ENCODE data around the gene ETV3.

Gene ETV3

GRCh38 chr1:157158967-157159366 lies 20.8 kb upstream of the ETV3 start:
- no peak for DNase-seq

GRCh38 chr1:157157501-157158190 lies 19.5 kb upstream of the ETV3 start:
- no peak for DNase-seq

GRCh38 chr1:157156058-157156541 lies 17.9 kb upstream of the ETV3 start:
- peak; percentile 88 for DNase-seq

DNA sequence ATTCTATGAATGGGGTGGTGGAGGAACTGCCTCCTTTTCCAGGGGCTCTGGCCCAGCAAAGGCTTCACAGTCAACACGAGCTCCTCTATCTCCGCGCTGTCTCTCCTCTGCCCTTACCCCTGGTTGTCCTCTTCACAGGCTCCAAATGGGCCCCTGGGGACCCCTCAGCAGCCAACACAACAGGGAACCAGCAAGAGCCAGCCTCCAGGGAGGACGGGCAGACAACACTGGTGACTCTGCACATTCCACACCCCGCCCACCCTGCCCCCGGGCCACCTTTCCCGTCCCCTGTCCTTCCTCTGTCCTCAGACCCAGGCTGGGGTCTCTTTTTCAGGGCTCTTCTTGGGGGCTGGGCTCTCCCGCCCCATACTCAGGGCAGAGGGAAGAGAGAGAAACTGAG lies 17.5 kb upstream of the ETV3 start:
- no peak for DNase-seq

GRCh38 chr1:157154940-157155514 lies 16.8 kb upstream of the ETV3 start:
- DNase-seq: no peak

GRCh38 chr1:157154291-157154690 lies 16.1 kb upstream of the ETV3 start:
- no peak for DNase-seq

DNA sequence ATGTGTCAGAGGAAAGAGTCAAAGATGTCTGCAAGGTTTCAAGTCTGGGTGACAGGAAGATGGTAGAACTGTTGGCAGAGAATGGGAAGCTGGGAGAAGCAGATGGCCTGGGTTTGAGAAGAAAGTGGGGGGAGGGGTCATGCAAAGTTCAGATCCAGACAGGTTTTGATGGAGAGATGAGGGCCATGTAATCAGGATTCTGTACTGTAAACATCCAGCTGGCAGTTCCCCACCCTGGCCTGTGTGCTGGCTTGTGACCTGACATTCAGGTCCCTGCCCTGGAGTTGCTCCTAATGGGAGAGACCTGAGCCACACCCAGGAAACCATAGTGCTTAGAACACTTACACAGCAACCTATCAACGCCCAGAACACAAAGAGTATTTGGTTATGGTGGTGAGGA lies 15.6 kb upstream of the ETV3 start:
- no peak for DNase-seq

GRCh38 chr1:157152510-157152909 lies 14.3 kb upstream of the ETV3 start:
- no peak for DNase-seq

DNA sequence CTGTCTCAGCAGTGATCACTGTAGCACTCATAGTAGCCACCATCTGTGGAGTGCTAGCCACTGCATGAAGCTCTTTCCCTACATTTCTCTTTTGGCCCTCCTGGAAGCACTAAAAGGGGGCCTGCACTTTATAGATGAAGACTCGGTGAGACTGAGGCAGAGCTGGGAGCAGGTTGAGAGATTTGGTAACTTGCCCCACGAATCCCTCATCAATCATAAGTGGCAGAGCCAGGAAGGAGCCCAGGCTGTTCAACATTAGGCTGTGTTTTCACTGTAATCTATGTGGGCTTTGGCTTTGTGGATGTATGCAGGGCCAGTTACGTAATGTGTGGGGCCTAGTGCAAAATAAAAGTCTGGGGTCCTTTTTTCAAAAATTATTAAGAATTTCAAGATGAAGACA lies 13.3 kb upstream of the ETV3 start:
- no peak for DNase-seq

GRCh38 chr1:157151073-157151472 lies 12.9 kb upstream of the ETV3 start:
- no peak for DNase-seq

- no peak for DNase-seq
Measured at GRCh38 chr1:157150631-157151030, 12.4 kb upstream of the ETV3 start.

GRCh38 chr1:157147906-157148700 lies 9.9 kb upstream of the ETV3 start:
- DNase-seq: no peak

DNA sequence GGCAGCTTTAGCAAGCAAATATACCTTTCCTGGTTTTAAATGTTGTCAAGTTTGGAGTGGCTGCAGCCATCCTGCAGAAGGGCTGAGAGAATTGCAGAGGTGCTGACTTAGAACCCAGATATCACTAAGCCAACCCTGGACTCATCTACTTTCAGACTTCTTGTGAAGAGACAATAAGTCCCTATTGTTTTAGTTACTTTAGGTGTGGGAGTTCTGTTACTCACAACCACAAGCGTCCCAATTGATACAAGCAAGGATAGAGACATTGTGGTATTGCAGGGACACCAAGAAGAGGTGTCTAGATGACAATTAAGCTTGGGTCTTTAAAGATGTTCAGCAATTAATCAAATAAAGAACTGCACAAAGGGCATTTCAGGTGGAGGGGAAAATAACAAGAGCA lies 8.8 kb upstream of the ETV3 start:
- DNase-seq: no peak

GRCh38 chr1:157146244-157146643 lies 8.0 kb upstream of the ETV3 start:
- no peak for DNase-seq

DNA sequence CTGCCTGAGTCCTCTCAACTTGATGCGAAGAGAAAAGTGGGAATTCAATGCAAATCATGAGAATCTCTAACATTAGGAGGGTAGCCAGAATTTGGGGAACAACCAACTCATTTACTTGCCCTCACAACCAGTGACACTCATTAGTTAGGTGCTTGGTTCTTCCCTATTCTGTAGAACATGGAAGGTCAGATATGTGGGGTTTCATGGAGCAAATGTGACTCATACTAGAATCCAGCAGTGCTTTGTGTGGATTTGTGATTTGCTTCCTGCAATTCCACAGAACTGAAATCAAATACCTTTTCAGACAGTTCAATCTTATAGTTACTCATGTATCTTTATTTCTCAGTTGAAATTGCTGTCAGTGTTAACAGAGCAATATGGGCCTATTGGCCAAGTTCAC lies 6.9 kb upstream of the ETV3 start:
- no peak for DNase-seq

- DNase-seq: no peak
Measured at GRCh38 chr1:157144509-157144908, 6.3 kb upstream of the ETV3 start.

GRCh38 chr1:157142765-157143423 lies 4.7 kb upstream of the ETV3 start:
- no peak for DNase-seq

DNA sequence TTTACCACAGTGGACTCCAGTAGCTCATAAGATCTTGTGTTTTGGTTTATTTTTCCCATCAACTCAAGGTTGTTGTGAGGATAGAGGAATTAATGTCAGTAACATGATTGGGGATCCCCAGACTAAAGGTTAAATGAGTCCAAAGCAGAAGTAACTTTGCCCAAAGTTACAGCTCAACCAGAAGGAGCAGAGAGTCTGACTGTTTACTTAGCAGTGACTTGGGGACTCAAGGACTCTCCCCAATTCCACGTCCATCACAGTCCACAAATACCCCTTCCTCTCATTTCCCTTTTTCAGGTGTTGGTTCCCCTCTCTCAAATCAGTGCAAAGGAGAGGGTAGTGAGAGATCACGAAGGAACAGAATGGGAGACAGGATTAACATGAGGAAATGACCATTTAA lies 4.0 kb upstream of the ETV3 start:
- DNase-seq: no peak

- no peak for DNase-seq
Measured at GRCh38 chr1:157141212-157141855, 3.1 kb upstream of the ETV3 start.

DNA sequence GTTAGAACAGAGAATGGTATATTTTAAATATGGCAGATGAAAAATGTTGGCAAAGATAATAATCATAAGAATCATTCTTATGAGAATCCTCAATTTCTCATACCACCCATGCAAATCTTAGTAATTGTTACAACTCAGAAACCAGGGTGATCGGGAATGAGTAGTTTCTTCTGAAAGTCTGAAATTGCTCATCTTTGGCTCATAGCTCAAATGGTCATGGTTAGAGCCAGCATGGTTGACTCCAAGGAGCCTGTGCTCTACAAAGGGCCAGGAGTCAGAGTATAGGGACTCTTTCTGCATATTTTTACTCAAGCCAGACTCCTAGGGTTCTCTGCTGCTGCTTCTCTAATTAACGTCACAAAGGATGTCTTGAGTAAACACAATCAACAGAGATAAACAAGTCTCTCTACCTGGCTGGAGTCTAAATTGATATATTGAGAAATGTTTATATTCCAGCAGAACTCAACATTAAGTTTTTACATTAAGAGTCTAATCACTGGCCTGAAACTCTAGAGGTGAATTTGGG lies 1.9 kb upstream of the ETV3 start:
- DNase-seq: no peak

- no peak for DNase-seq
Measured at GRCh38 chr1:157139052-157139715, 989 bp upstream of the ETV3 start.
